ENCODE data around the gene SDSL. TPM values are rescaled to one million over a fixed set of nuclear protein-coding genes. Genes with fewer than 3 reads are reported as not detected.

SDSL gene
- total and polyA plus RNA-seq, 2 of the 13 experiments (the other 11 are each of a cell fraction or from before 2014, with no cell fraction given): 1.2 to 1.7 TPM

- intact Hi-C loops (cut with micrococcal nuclease; ENCODE audit: unreplicated experiment): no loop called here
- ATAC-seq (no peak), FAIRE-seq (no peak), DNase-seq (ENCODE audit: low spot score) (no peak)
- no peaks in the 10 kb centered on the region for H4K20me1 ChIP-seq (ENCODE audit: insufficient read depth, low read length)
- H2AFZ ChIP-seq (ENCODE audit: low read length): no peak overlapping the region
- WGBS (ENCODE audit: low lambda C conversion rate): 5% methylated on average over 14 of the region's 14 CpGs
- H3K4me1 ChIP-seq (ENCODE audit: insufficient read depth, low read length): peaks cover 7% of the 10 kb centered on the region; the same call in 1 of the 2 replicates
- H3K4me3 ChIP-seq (replicated peaks in 1 of 3; ENCODE audit: insufficient read depth in 1 of 3, low read depth in 2 of 3, low read length in 3 of 3): no peak overlapping the region
- H3K36me3 ChIP-seq (replicated peaks in 1 of 2; ENCODE audit: control insufficient read depth in 1 of 2, insufficient read depth in 2 of 2, low read length in 2 of 2): no peaks in the 10 kb centered on the region
- H3K79me2 ChIP-seq (ENCODE audit: insufficient read depth, low read length): no peaks in the 10 kb centered on the region
- POLR2A ChIA-PET: no interaction called here
- H3K9me3 ChIP-seq (ENCODE audit: low read length): no peaks in the 10 kb centered on the region
- peaks cover 0 to 22% of the 10 kb centered on the region in 2 experiments; a peak in 2 of 5 replicates for H3K27me3 ChIP-seq (ENCODE audit: control insufficient read depth in 1 of 2, insufficient read depth in 2 of 2, low read length in 2 of 2)
- H3K9ac ChIP-seq (ENCODE audit: insufficient read depth, low read depth, low read length): no peak overlapping the region
- H3K4me2 ChIP-seq (ENCODE audit: low read depth, low read length): no peak overlapping the region
- CTCF ChIA-PET (ENCODE audit: low intra/inter-chr PET ratio, low total read pairs): no interaction called here
- no peak overlapping the region for H3K27ac ChIP-seq (ENCODE audit: extremely low read length, insufficient read depth, low read length)
- in situ Hi-C loops (cut with HindIII; ENCODE audit: extremely low pct_ligation_motif_present, low pct_unique_long_range_greater_than_20kb): no loop called here
- no TSS peak for BruUV-seq (replicated peaks)
- TF ChIP-seq TRIM24 (CRISPR knock-in tag; IDR thresholded peaks at IDR 0.05) (no peak), TBP (CRISPR knock-in tag; IDR thresholded peaks at IDR 0.05) (no peak), HNF4G (IDR thresholded peaks at IDR 0.05; ENCODE audit: borderline replicate concordance, low read depth, low read length) (no peak), HNF4G (CRISPR knock-in tag; IDR thresholded peaks at IDR 0.05; ENCODE audit: borderline replicate concordance, low read depth) (no peak), PHF8 (CRISPR knock-in tag; IDR thresholded peaks at IDR 0.05) (no peak), GMEB2 (CRISPR knock-in tag; IDR thresholded peaks at IDR 0.05; ENCODE audit: low read depth) (no peak), SPEN (CRISPR knock-in tag; IDR thresholded peaks at IDR 0.05; ENCODE audit: low read depth) (no peak), NR2F2 (IDR thresholded peaks at IDR 0.05; ENCODE audit: borderline replicate concordance, low read depth) (no peak), SOX5 (CRISPR knock-in tag; IDR thresholded peaks at IDR 0.05; ENCODE audit: borderline replicate concordance) (no peak), NFIC (IDR thresholded peaks at IDR 0.05; ENCODE audit: low read length) (no peak), SIN3B (IDR thresholded peaks at IDR 0.05; ENCODE audit: low read length) (no peak), PAXIP1 (CRISPR knock-in tag; conservative IDR thresholded peaks at IDR 0.05) (no peak), NFE2 (CRISPR knock-in tag; IDR thresholded peaks at IDR 0.05) (no peak), ZSCAN22 (CRISPR knock-in tag; IDR thresholded peaks at IDR 0.05) (no peak), ZNF891 (CRISPR knock-in tag; IDR thresholded peaks at IDR 0.05) (no peak), YY1 (IDR thresholded peaks at IDR 0.05; ENCODE audit: insufficient read depth, insufficient replicate concordance, low read depth, low read length) (no peak), ZNF576 (CRISPR knock-in tag; IDR thresholded peaks at IDR 0.05) (no peak)
- TF ChIP-seq, protein P1, sequence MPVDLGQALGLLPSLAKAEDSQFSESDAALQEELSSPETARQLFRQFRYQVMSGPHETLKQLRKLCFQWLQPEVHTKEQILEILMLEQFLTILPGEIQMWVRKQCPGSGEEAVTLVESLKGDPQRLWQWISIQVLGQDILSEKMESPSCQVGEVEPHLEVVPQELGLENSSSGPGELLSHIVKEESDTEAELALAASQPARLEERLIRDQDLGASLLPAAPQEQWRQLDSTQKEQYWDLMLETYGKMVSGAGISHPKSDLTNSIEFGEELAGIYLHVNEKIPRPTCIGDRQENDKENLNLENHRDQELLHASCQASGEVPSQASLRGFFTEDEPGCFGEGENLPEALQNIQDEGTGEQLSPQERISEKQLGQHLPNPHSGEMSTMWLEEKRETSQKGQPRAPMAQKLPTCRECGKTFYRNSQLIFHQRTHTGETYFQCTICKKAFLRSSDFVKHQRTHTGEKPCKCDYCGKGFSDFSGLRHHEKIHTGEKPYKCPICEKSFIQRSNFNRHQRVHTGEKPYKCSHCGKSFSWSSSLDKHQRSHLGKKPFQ (CRISPR knock-in tag; IDR thresholded peaks at IDR 0.05; ENCODE audit: insufficient replicate concordance): no peak
Measured at GRCh38 chr12:113440947-113441782, 19.0 kb downstream of the SDSL start.
